ENCODE measurements around the gene ANXA2R.

ANXA2R gene

DNA sequence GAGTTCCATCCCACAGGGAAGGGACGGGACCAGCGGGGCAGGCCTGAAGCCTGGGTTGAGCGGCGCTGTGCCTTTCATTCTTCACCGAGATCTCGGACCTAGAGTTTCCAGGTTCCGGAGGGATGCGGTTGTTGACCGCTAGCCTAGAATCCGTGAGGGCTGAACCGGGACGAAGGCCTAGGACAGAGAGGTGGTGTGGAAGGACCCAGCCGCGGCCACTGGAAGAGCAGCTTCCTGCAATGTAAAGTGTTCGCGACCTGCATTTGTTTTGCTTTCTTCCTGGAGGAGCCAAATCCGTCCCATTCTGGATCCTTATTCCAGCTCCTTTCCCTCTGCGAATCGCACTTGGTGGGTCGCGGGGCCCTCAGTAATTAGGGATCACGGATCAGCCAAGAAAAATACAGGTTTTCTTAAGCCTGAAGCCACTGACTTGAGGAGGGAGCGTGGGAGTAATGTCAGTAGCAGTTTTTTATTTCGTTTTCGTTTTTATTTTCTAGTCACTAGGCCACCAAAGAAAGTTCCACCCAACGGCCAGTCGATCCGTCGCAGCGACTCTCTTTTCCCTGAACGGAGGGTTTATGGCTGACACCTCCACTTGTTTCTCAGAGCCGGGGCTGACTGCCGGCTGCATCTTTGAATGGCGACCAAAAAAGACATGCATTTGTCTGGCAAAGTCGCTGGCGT, 48.6 kb downstream of the ANXA2R start:
- ATAC-seq (ENCODE audit: insufficient read depth, low read depth): no peak
- DNase-seq: no peak
- Histone ChIP-seq H3K36me3 (ENCODE audit: insufficient read depth, low read length) (no peaks in the 10 kb centered on the region; the same call in 1 of the 2 replicates), H3K27ac (ENCODE audit: low read length) (peak overlapping the region; percentile 98), H3K4me3 (ENCODE audit: low read depth in 1 of 2, low read length in 2 of 2) (peak overlapping the region; percentile 70 to 83; a peak in 3 of 4 replicates), H3K4me1 (ENCODE audit: insufficient read depth, low read length) (peaks cover 36% of the 10 kb centered on the region), H3K4me2 (ENCODE audit: insufficient read depth, low read length) (peak overlapping the region; percentile 73), H4K20me1 (ENCODE audit: insufficient read depth, low read length) (no peaks in the 10 kb centered on the region), H3K27me3 (ENCODE audit: insufficient read depth, low read length, poor library complexity) (no peaks in the 10 kb centered on the region), H3K79me2 (ENCODE audit: insufficient read depth, low read length) (peaks cover 70% of the 10 kb centered on the region), H2AFZ (ENCODE audit: low read depth, low read length) (peak overlapping the region; percentile 48), H3K9ac (ENCODE audit: low read depth, low read length) (peak overlapping the region; percentile 89), H3K9me3 (ENCODE audit: insufficient read depth, low read length, severe bottlenecking) (peaks cover 9% of the 10 kb centered on the region)
- TF ChIP-seq, protein P1, sequence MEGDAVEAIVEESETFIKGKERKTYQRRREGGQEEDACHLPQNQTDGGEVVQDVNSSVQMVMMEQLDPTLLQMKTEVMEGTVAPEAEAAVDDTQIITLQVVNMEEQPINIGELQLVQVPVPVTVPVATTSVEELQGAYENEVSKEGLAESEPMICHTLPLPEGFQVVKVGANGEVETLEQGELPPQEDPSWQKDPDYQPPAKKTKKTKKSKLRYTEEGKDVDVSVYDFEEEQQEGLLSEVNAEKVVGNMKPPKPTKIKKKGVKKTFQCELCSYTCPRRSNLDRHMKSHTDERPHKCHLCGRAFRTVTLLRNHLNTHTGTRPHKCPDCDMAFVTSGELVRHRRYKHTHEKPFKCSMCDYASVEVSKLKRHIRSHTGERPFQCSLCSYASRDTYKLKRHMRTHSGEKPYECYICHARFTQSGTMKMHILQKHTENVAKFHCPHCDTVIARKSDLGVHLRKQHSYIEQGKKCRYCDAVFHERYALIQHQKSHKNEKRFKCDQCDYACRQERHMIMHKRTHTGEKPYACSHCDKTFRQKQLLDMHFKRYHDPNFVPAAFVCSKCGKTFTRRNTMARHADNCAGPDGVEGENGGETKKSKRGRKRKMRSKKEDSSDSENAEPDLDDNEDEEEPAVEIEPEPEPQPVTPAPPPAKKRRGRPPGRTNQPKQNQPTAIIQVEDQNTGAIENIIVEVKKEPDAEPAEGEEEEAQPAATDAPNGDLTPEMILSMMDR (IDR thresholded peaks at IDR 0.05; ENCODE audit: borderline replicate concordance, extremely low read depth, low read length, poor library complexity, severe bottlenecking): no peak
- no peak for TF ChIP-seq EZH2 (IDR thresholded peaks at IDR 0.05; ENCODE audit: borderline replicate concordance, low read depth, low read length, severe bottlenecking)

DNA sequence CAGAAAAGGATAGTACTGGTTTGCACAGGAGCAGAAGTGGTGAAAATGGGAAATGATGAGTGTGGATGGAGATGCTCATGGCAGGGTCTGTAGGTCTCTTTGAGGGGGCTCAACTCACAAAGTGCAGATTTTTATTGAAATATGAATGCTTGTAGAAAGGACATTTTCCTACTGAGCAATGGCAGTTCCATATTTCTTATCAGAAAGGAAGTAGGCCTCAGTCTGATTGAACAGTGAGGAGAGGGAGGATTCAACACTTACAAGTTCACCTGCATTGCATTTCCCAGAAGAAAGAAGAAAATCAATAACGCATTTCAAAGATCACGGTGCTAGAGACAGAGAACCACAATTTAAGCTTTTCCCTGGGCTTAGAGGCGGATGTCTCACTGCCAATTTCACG, 49.2 kb downstream of the ANXA2R start:
- Histone ChIP-seq H3K4me3 (ENCODE audit: low read depth in 1 of 2, low read length in 2 of 2) (peak overlapping the region in 1 of 2 experiments; percentile 70; a peak in 2 of 4 replicates), H3K9ac (ENCODE audit: low read depth, low read length) (peak overlapping the region; percentile 89), H3K4me2 (ENCODE audit: insufficient read depth, low read length) (peak overlapping the region; percentile 73), H3K36me3 (ENCODE audit: insufficient read depth, low read length) (no peaks in the 10 kb centered on the region; the same call in 1 of the 2 replicates), H3K4me1 (ENCODE audit: insufficient read depth, low read length) (peaks cover 30% of the 10 kb centered on the region), H3K27ac (ENCODE audit: low read length) (peak overlapping the region; percentile 98), H3K9me3 (ENCODE audit: insufficient read depth, low read length, severe bottlenecking) (peaks cover 9% of the 10 kb centered on the region), H2AFZ (ENCODE audit: low read depth, low read length) (peak overlapping the region; percentile 48; the same call in 1 of the 2 replicates), H4K20me1 (ENCODE audit: insufficient read depth, low read length) (no peaks in the 10 kb centered on the region), H3K27me3 (ENCODE audit: insufficient read depth, low read length, poor library complexity) (no peaks in the 10 kb centered on the region), H3K79me2 (ENCODE audit: insufficient read depth, low read length) (peaks cover 63% of the 10 kb centered on the region)
- no peak for ATAC-seq (ENCODE audit: insufficient read depth, low read depth)
- no peak for TF ChIP-seq EZH2 (IDR thresholded peaks at IDR 0.05; ENCODE audit: borderline replicate concordance, low read depth, low read length, severe bottlenecking)
- TF ChIP-seq, protein P1 (IDR thresholded peaks at IDR 0.05; ENCODE audit: borderline replicate concordance, extremely low read depth, low read length, poor library complexity, severe bottlenecking): no peak
- DNase-seq: no peak
